ENCODE measurements around the gene MFSD2A.
"Not testable (repeated sequence)": the region's sequence is repeated elsewhere in the genome, so short reads cannot be mapped to it uniquely, and the experiment has no call there.

Gene MFSD2A

GRCh38 chr1:39977202-39977601 is 22.3 kb downstream of the MFSD2A start:
- Histone ChIP-seq H3K27me3 (ENCODE audit: insufficient read depth, low read length) (no peaks in the 10 kb centered on the region), H3K27ac (ENCODE audit: low read length) (peak overlapping the region; percentile 75), H3K9ac (ENCODE audit: low read depth, low read length) (peak overlapping the region; percentile 35; the same call in 1 of the 2 replicates), H3K4me3 (ENCODE audit: low read length) (no peak overlapping the region), H3K9me3 (ENCODE audit: insufficient read depth, low read depth, low read length) (no peaks in the 10 kb centered on the region), H3K36me3 (ENCODE audit: insufficient read depth, low read depth, low read length) (no peaks in the 10 kb centered on the region), H3K4me1 (ENCODE audit: insufficient read depth, low read length) (peaks cover 25% of the 10 kb centered on the region; the same call in 1 of the 2 replicates)

- Histone ChIP-seq H3K9ac (ENCODE audit: low read depth, low read length) (peak overlapping the region; percentile 54; the same call in 1 of the 2 replicates), H3K36me3 (ENCODE audit: insufficient read depth, low read depth, low read length) (no peaks in the 10 kb centered on the region), H3K27ac (ENCODE audit: low read length) (peak overlapping the region; percentile 47)
Observed at GRCh38 chr1:39979654-39980053, 24.7 kb downstream of the MFSD2A start.

GRCh38 chr1:39980555-39981313 is 25.8 kb downstream of the MFSD2A start:
- H3K27me3 ChIP-seq (ENCODE audit: insufficient read depth, low read length): no peaks in the 10 kb centered on the region
- no peak overlapping the region for H3K4me3 ChIP-seq (ENCODE audit: low read length)
- no peaks in the 10 kb centered on the region for H3K9me3 ChIP-seq (ENCODE audit: insufficient read depth, low read depth, low read length)
- H3K27ac ChIP-seq (ENCODE audit: low read length): no peak overlapping the region
- H3K4me1 ChIP-seq (ENCODE audit: insufficient read depth, low read length): peaks cover 32% of the 10 kb centered on the region; the same call in 1 of the 2 replicates
- peak overlapping the region; percentile 54; the same call in 1 of the 2 replicates for H3K9ac ChIP-seq (ENCODE audit: low read depth, low read length)
- H3K36me3 ChIP-seq (ENCODE audit: insufficient read depth, low read depth, low read length): no peaks in the 10 kb centered on the region

More at GRCh38 chr1:39979654-39980053, 24.7 kb downstream of the MFSD2A start:
- Histone ChIP-seq H3K9me3 (ENCODE audit: insufficient read depth, low read depth, low read length) (no peaks in the 10 kb centered on the region), H3K4me1 (ENCODE audit: insufficient read depth, low read length) (peaks cover 25% of the 10 kb centered on the region; the same call in 1 of the 2 replicates), H3K27me3 (ENCODE audit: insufficient read depth, low read length) (no peaks in the 10 kb centered on the region), H3K4me3 (ENCODE audit: low read length) (0 out of 2 replicates have a peak overlapping the region, but pooled peaks have one; percentile 23)

GRCh38 chr1:39981385-39981784 is 26.4 kb downstream of the MFSD2A start:
- Histone ChIP-seq H3K27me3 (ENCODE audit: insufficient read depth, low read length) (no peaks in the 10 kb centered on the region), H3K4me3 (ENCODE audit: low read length) (no peak overlapping the region), H3K4me1 (ENCODE audit: insufficient read depth, low read length) (peaks cover 32% of the 10 kb centered on the region; the same call in 1 of the 2 replicates), H3K36me3 (ENCODE audit: insufficient read depth, low read depth, low read length) (no peaks in the 10 kb centered on the region), H3K27ac (ENCODE audit: low read length) (no peak overlapping the region), H3K9me3 (ENCODE audit: insufficient read depth, low read depth, low read length) (no peaks in the 10 kb centered on the region), H3K9ac (ENCODE audit: low read depth, low read length) (no peak overlapping the region)

GRCh38 chr1:39981945-39982344 is 27.0 kb downstream of the MFSD2A start:
- H3K36me3 ChIP-seq (ENCODE audit: insufficient read depth, low read depth, low read length): no peaks in the 10 kb centered on the region
- no peak overlapping the region for H3K9ac ChIP-seq (ENCODE audit: low read depth, low read length)
- no peak overlapping the region for H3K27ac ChIP-seq (ENCODE audit: low read length)
- H3K4me1 ChIP-seq (ENCODE audit: insufficient read depth, low read length): peaks cover 30% of the 10 kb centered on the region; the same call in 1 of the 2 replicates
- no peaks in the 10 kb centered on the region for H3K9me3 ChIP-seq (ENCODE audit: insufficient read depth, low read depth, low read length)
- no peaks in the 10 kb centered on the region for H3K27me3 ChIP-seq (ENCODE audit: insufficient read depth, low read length)
- no peak overlapping the region for H3K4me3 ChIP-seq (ENCODE audit: low read length)

- H3K27me3 ChIP-seq (ENCODE audit: insufficient read depth, low read length); H3K9ac ChIP-seq (ENCODE audit: low read depth, low read length); H3K4me3 ChIP-seq (ENCODE audit: low read length); H3K9me3 ChIP-seq (ENCODE audit: insufficient read depth, low read depth, low read length); H3K27ac ChIP-seq (ENCODE audit: low read length); H3K36me3 ChIP-seq (ENCODE audit: insufficient read depth, low read depth, low read length): not testable (repeated sequence)
- H3K4me1 ChIP-seq (ENCODE audit: insufficient read depth, low read length): peaks cover 22% of the 10 kb centered on the region; the same call in 1 of the 2 replicates
Observed at GRCh38 chr1:39984480-39984879, 29.5 kb downstream of the MFSD2A start.

GRCh38 chr1:39984951-39985350 is 30.0 kb downstream of the MFSD2A start:
- Histone ChIP-seq H3K4me1 (ENCODE audit: insufficient read depth, low read length) (peaks cover 18% of the 10 kb centered on the region; the same call in 1 of the 2 replicates), H3K9ac (ENCODE audit: low read depth, low read length) (no peak overlapping the region), H3K27me3 (ENCODE audit: insufficient read depth, low read length) (no peaks in the 10 kb centered on the region), H3K9me3 (ENCODE audit: insufficient read depth, low read depth, low read length) (no peaks in the 10 kb centered on the region), H3K4me3 (ENCODE audit: low read length) (no peak overlapping the region), H3K36me3 (ENCODE audit: insufficient read depth, low read depth, low read length) (no peaks in the 10 kb centered on the region), H3K27ac (ENCODE audit: low read length) (no peak overlapping the region)

GRCh38 chr1:39987869-39988268 is 32.9 kb downstream of the MFSD2A start:
- Histone ChIP-seq H3K9me3 (ENCODE audit: insufficient read depth, low read depth, low read length) (no peaks in the 10 kb centered on the region), H3K9ac (ENCODE audit: low read depth, low read length) (no peak overlapping the region), H3K36me3 (ENCODE audit: insufficient read depth, low read depth, low read length) (no peaks in the 10 kb centered on the region), H3K27me3 (ENCODE audit: insufficient read depth, low read length) (no peaks in the 10 kb centered on the region), H3K27ac (ENCODE audit: low read length) (no peak overlapping the region), H3K4me3 (ENCODE audit: low read length) (no peak overlapping the region), H3K4me1 (ENCODE audit: insufficient read depth, low read length) (peaks cover 8% of the 10 kb centered on the region; the same call in 1 of the 2 replicates)

- H3K27me3 ChIP-seq (ENCODE audit: insufficient read depth, low read length): no peaks in the 10 kb centered on the region
- H3K9ac ChIP-seq (ENCODE audit: low read depth, low read length): no peak overlapping the region
- H3K27ac ChIP-seq (ENCODE audit: low read length): no peak overlapping the region
- no peak overlapping the region for H3K4me3 ChIP-seq (ENCODE audit: low read length)
- no peaks in the 10 kb centered on the region for H3K36me3 ChIP-seq (ENCODE audit: insufficient read depth, low read depth, low read length)
- no peaks in the 10 kb centered on the region for H3K9me3 ChIP-seq (ENCODE audit: insufficient read depth, low read depth, low read length)
- peaks cover 8% of the 10 kb centered on the region; the same call in 1 of the 2 replicates for H3K4me1 ChIP-seq (ENCODE audit: insufficient read depth, low read length)
Observed at GRCh38 chr1:39988618-39989343, 33.8 kb downstream of the MFSD2A start.

GRCh38 chr1:39990428-39990827 is 35.5 kb downstream of the MFSD2A start:
- Histone ChIP-seq H3K27me3 (ENCODE audit: insufficient read depth, low read length) (no peaks in the 10 kb centered on the region), H3K9ac (ENCODE audit: low read depth, low read length) (no peak overlapping the region), H3K27ac (ENCODE audit: low read length) (no peak overlapping the region), H3K9me3 (ENCODE audit: insufficient read depth, low read depth, low read length) (no peaks in the 10 kb centered on the region), H3K4me1 (ENCODE audit: insufficient read depth, low read length) (peaks cover 5% of the 10 kb centered on the region; the same call in 1 of the 2 replicates), H3K4me3 (ENCODE audit: low read length) (no peak overlapping the region), H3K36me3 (ENCODE audit: insufficient read depth, low read depth, low read length) (no peaks in the 10 kb centered on the region)

GRCh38 chr1:39992234-39992633 is 37.3 kb downstream of the MFSD2A start:
- Histone ChIP-seq H3K27ac (ENCODE audit: low read length) (no peak overlapping the region), H3K9ac (ENCODE audit: low read depth, low read length) (no peak overlapping the region)

More at GRCh38 chr1:39992234-39992633, 37.3 kb downstream of the MFSD2A start:
- H3K4me1 ChIP-seq (ENCODE audit: insufficient read depth, low read length): no peaks in the 10 kb centered on the region
- no peak overlapping the region for H3K4me3 ChIP-seq (ENCODE audit: low read length)
- H3K27me3 ChIP-seq (ENCODE audit: insufficient read depth, low read length): no peaks in the 10 kb centered on the region
- H3K36me3 ChIP-seq (ENCODE audit: insufficient read depth, low read depth, low read length): no peaks in the 10 kb centered on the region
- H3K9me3 ChIP-seq (ENCODE audit: insufficient read depth, low read depth, low read length): no peaks in the 10 kb centered on the region
